A673 (cell line): ENCODE measurements around the gene SH2D6. TPM values are rescaled to one million over a fixed set of nuclear protein-coding genes. Genes with fewer than 3 reads are reported as not detected.

Experiments
- BruUV-seq: library from RNA; stranded (reverse); fragments of 400-500 nt; replicated peaks from 2 replicates; lab custom pipeline; 2021; lab: Mats Ljungman, UMichigan
- CTCF ChIA-PET: fragments of 300-600 bp; sonication (Branson Sonifier 250); formaldehyde crosslinking; loops from one replicate; lab custom pipeline; 2022; ENCODE audit warnings: antibody characterized with exemption; lab: Charles Lee
- POLR2A ChIA-PET: fragments of 300-600 bp; sonication (Branson Sonifier 250); formaldehyde crosslinking; loops from one replicate; lab custom pipeline; 2022; ENCODE audit warnings: antibody characterized with exemption; ENCODE audit not compliant: low non-redundant PET; lab: Charles Lee
- DNase-seq: peaks from one replicate; pipeline ENCODE4 v3.0.0-alpha.2; 2015; ENCODE audit warnings: low spot score
- H3K27ac ChIP-seq: fragments of 200-600 bp; sonication (generic); 2 replicates; pipeline ENCODE4 v1.5.1; 2016; ENCODE audit warnings: mixed run types, low read depth, mild to moderate bottlenecking, mixed read lengths, antibody characterized with exemption, low read length; ENCODE audit not compliant: poor library complexity, severe bottlenecking
- H3K27me3 ChIP-seq: fragments of 200-600 bp; sonication (generic); replicated peaks from 2 replicates; pipeline ENCODE4 v1.6.1; 2017; ENCODE audit warnings: mixed run types, low read depth, mild to moderate bottlenecking, mixed read lengths, antibody characterized with exemption, low read length; ENCODE audit not compliant: insufficient read depth, poor library complexity
- H3K36me3 ChIP-seq: fragments of 200-600 bp; sonication (generic); 2 replicates; pipeline ENCODE4 v1.6.1; 2016; ENCODE audit warnings: mixed run types, mild to moderate bottlenecking, mixed read lengths, antibody characterized with exemption, low read length; ENCODE audit not compliant: insufficient read depth, poor library complexity, severe bottlenecking
- H3K4me1 ChIP-seq: fragments of 200-600 bp; sonication (generic); 2 replicates; pipeline ENCODE4 v1.6.1; 2017; ENCODE audit warnings: mixed run types, mild to moderate bottlenecking, mixed read lengths, antibody characterized with exemption, low read length; ENCODE audit not compliant: insufficient read depth, poor library complexity, severe bottlenecking
- H3K4me3 ChIP-seq: fragments of 200-600 bp; sonication (generic); 2 replicates; pipeline ENCODE4 v1.5.1; 2016; ENCODE audit warnings: low read depth, mixed run types, mild to moderate bottlenecking, mixed read lengths, low read length; ENCODE audit not compliant: poor library complexity, severe bottlenecking
- H3K9me3 ChIP-seq: fragments of 200-600 bp; sonication (generic); 2 replicates; pipeline ENCODE4 v1.6.1; 2016; ENCODE audit warnings: mixed run types, low read depth, mild to moderate bottlenecking, mixed read lengths, antibody characterized with exemption, low read length; ENCODE audit not compliant: poor library complexity, severe bottlenecking
- EZH2 ChIP-seq: fragments of 200-600 bp; sonication (generic); IDR thresholded peaks from 2 replicates; pipeline ENCODE4 v1.6.1; 2017; ENCODE audit warnings: borderline replicate concordance, low read depth, mild to moderate bottlenecking, mixed read lengths, antibody characterized with exemption, low read length; ENCODE audit not compliant: poor library complexity, severe bottlenecking
- intact Hi-C: fragments of 100-400 bp; cut with micrococcal nuclease; formaldehyde crosslinking; loops from one replicate; pipeline ENCODE4 v1.10.0; 2022; ENCODE audit not compliant: unreplicated experiment
- total RNA-seq: library from RNA; stranded (reverse); gene quantifications from 2 replicates; pipeline ENCODE4 v1.2.3, GENCODE V29; 2021
- TF ChIP-seq, protein P1 (sequence below): fragments of 300-800, 200-600 bp; sonication (generic); conservative IDR thresholded peaks from 2 replicates; pipeline ENCODE4 v1.5.1; 2017; ENCODE audit warnings: low read depth, mild to moderate bottlenecking, antibody characterized with exemption, low read length, moderate library complexity, mixed read lengths

The SH2D6 gene
- total RNA-seq, 1 experiment from 2014 or later: 0.52 TPM

DNA sequence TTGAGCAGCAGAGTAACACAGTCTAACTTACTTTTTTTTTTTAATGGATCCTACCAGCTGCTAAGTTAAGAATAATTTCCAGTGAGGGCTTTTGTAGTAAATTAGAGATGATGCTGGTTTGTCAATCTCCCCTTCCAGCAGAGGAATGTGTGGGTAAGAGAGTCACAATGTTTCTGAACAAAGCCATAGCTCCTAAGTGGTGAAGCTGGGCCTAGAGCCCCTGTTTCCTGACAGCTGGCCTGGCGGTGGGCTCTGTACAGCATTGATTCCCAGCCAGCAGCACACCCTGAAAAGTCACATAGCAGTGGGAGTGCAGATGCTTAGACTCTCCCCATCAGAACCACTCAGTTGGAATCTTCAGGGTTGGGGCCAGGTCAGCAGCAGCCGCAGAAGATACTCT is 32.8 kb upstream of the SH2D6 start:
- no peaks in the 10 kb centered on the region for H3K4me1 ChIP-seq
- no peaks in the 10 kb centered on the region for H3K9me3 ChIP-seq
- DNase-seq: no peak
- intact Hi-C loops: no loop called here
- no TSS peak for BruUV-seq
- ChIA-PET POLR2A (no interaction called here), CTCF (no interaction called here)
- peaks cover 3% of the 10 kb centered on the region for H3K36me3 ChIP-seq
- TF ChIP-seq, protein P1, sequence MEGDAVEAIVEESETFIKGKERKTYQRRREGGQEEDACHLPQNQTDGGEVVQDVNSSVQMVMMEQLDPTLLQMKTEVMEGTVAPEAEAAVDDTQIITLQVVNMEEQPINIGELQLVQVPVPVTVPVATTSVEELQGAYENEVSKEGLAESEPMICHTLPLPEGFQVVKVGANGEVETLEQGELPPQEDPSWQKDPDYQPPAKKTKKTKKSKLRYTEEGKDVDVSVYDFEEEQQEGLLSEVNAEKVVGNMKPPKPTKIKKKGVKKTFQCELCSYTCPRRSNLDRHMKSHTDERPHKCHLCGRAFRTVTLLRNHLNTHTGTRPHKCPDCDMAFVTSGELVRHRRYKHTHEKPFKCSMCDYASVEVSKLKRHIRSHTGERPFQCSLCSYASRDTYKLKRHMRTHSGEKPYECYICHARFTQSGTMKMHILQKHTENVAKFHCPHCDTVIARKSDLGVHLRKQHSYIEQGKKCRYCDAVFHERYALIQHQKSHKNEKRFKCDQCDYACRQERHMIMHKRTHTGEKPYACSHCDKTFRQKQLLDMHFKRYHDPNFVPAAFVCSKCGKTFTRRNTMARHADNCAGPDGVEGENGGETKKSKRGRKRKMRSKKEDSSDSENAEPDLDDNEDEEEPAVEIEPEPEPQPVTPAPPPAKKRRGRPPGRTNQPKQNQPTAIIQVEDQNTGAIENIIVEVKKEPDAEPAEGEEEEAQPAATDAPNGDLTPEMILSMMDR: no peak
- TF ChIP-seq EZH2: no peak
- no peaks in the 10 kb centered on the region for H3K27me3 ChIP-seq
- H3K4me3 ChIP-seq: no peak overlapping the region
- H3K27ac ChIP-seq: no peak overlapping the region

DNA sequence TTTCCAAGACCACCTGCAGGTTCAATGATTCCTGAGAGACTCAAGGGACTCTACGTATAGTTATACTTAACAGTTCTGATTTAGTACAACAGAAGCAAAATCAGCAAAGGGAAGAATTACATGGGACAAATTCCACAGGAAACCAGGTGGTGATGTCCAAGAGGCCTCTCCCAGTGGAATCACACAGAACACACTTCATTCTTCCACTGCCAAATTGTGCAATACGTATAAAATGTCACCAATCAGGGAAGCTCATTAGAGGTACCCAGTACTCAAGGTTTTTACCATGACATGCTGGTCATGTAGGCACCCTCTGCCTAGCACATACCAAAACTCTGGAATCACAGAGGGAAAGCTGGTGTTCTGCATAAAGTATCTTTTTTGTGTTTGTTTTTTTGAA is 30.8 kb upstream of the SH2D6 start:
- DNase-seq: no peak
- no TSS peak for BruUV-seq
- POLR2A ChIA-PET: interaction anchor here (0.6 kb wide), 1 partner anchor 151 kb away, joined by 3 read pairs; no protein-coding TSS in a partner anchor
- TF ChIP-seq, protein P1: no peak
- no peak for TF ChIP-seq EZH2
- no peak overlapping the region for H3K27ac ChIP-seq
- no peaks in the 10 kb centered on the region for H3K9me3 ChIP-seq
- CTCF ChIA-PET: no interaction called here
- intact Hi-C loops: no loop called here
- H3K4me1 ChIP-seq: no peaks in the 10 kb centered on the region
- no peaks in the 10 kb centered on the region for H3K36me3 ChIP-seq
- no peaks in the 10 kb centered on the region for H3K27me3 ChIP-seq
- H3K4me3 ChIP-seq: no peak overlapping the region

DNA sequence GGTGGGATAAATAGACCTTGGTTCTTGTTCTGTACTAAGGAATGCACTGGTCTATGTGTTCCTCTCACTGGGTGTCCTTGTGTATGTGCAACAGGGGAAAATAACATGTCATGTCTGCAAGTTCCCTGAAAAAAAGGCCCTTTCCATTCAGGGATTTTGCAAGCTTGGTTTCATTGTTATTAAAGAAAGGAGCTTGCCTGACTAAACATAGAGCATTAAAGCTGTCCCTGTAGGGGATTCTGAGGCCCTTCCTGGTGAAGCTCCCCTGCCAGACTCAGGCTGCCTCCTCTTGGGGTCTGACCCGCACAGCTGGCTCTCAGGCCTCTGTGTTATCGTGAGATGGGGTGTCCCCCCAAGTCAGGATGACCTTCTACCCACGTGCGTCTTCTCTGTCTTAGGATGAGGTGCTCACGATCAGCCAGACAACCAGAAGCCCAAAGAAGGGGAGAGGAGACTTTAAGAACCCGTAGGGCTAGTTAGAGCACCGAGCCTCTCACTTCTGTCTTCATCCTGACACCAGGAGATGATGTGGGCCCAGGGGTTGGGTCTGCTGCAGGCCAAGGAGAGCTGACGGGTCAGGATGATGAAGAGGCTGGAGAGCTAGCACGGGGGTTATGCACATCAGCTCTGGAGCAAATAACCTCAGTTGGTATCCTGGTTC is 29.5 kb upstream of the SH2D6 start:
- no peak for DNase-seq
- CTCF ChIA-PET: no interaction called here
- no peaks in the 10 kb centered on the region for H3K4me1 ChIP-seq
- POLR2A ChIA-PET: no interaction called here
- TF ChIP-seq, protein P1: no peak
- no peak for TF ChIP-seq EZH2
- no peaks in the 10 kb centered on the region for H3K36me3 ChIP-seq
- intact Hi-C loops: no loop called here
- H3K4me3 ChIP-seq: no peak overlapping the region
- H3K27ac ChIP-seq: peak overlapping the region; percentile 37
- H3K27me3 ChIP-seq: no peaks in the 10 kb centered on the region
- no TSS peak for BruUV-seq
- H3K9me3 ChIP-seq: no peaks in the 10 kb centered on the region
